GM10248 (cell line): ENCODE measurements around the gene HECTD2.

ENCODE experiments used
- CTCF ChIA-PET: fragments of 300-600 bp; sonication (Branson Sonifier 250); formaldehyde crosslinking; extraction: SDS; loops from one replicate; lab custom pipeline; 2021; ENCODE audit warnings: antibody characterized with exemption; lab: Yijun Ruan, JAX
- POLR2A ChIA-PET: fragments of 350-650 bp; sonication (Branson Sonifier 250); formaldehyde crosslinking; extraction: SDS; loops from one replicate; lab custom pipeline; 2020; ENCODE audit warnings: antibody characterized with exemption; lab: Yijun Ruan, JAX
- DNase-seq: peaks from one replicate; pipeline ENCODE4 v3.0.0; 2012; ENCODE audit errors: extremely low spot score
- CTCF ChIP-seq: IDR thresholded peaks from 2 replicates; pipeline ENCODE4 v1.5.1; 2012; ENCODE audit warnings: mild to moderate bottlenecking, low read depth; ENCODE audit errors: extremely low read depth, missing control alignments, control extremely low read depth

The HECTD2 gene

GRCh38 chr10:91487911-91488582, 77.9 kb downstream of the HECTD2 start:
- TF ChIP-seq CTCF = no peak
- CTCF ChIA-PET = interaction anchor here (1.6 kb wide), 3 partner anchors 10 to 147 kb away, joined by 5 to 6 read pairs (median 6); no protein-coding TSS in a partner anchor
- POLR2A ChIA-PET = no interaction called here
- DNase-seq = no peak

GRCh38 chr10:91493313-91493712, 83.2 kb downstream of the HECTD2 start:
- peak; percentile 7 for DNase-seq
- ChIA-PET POLR2A (no interaction called here), CTCF (interaction anchor here (1.1 to 3.8 kb wide), 3 partner anchors 139 to 150 kb away, joined by 3 to 30 read pairs (median 3); no protein-coding TSS in a partner anchor)
- TF ChIP-seq CTCF = no peak

GRCh38 chr10:91495402-91495801, 85.3 kb downstream of the HECTD2 start:
- POLR2A ChIA-PET = no interaction called here
- CTCF ChIA-PET = interaction anchor here (3.8 kb wide), 1 partner anchor 140 kb away, joined by 30 read pairs; no protein-coding TSS in a partner anchor
- TF ChIP-seq CTCF = no peak
- no peak for DNase-seq

GRCh38 chr10:91496016-91496415, 85.9 kb downstream of the HECTD2 start:
- no peak for TF ChIP-seq CTCF
- ChIA-PET CTCF (interaction anchor here (3.8 kb wide), 1 partner anchor 139 kb away, joined by 30 read pairs; no protein-coding TSS in a partner anchor), POLR2A (no interaction called here)
- no peak for DNase-seq

GRCh38 chr10:91511549-91512330, 101.6 kb downstream of the HECTD2 start:
- DNase-seq = no peak
- CTCF ChIA-PET = interaction anchor here (1.3 kb wide), 1 partner anchor 407 kb away, joined by 3 read pairs; no protein-coding TSS in a partner anchor
- POLR2A ChIA-PET = no interaction called here
- TF ChIP-seq CTCF = no peak

- no peak for DNase-seq
- no peak for TF ChIP-seq CTCF
- ChIA-PET CTCF (interaction anchor here (1.3 kb wide), 1 partner anchor 406 kb away, joined by 3 read pairs; no protein-coding TSS in a partner anchor), POLR2A (no interaction called here)
Observed at GRCh38 chr10:91512458-91512857, 102.3 kb downstream of the HECTD2 start.
